ENCODE data around the gene ZNF264.

Gene ZNF264

DNA sequence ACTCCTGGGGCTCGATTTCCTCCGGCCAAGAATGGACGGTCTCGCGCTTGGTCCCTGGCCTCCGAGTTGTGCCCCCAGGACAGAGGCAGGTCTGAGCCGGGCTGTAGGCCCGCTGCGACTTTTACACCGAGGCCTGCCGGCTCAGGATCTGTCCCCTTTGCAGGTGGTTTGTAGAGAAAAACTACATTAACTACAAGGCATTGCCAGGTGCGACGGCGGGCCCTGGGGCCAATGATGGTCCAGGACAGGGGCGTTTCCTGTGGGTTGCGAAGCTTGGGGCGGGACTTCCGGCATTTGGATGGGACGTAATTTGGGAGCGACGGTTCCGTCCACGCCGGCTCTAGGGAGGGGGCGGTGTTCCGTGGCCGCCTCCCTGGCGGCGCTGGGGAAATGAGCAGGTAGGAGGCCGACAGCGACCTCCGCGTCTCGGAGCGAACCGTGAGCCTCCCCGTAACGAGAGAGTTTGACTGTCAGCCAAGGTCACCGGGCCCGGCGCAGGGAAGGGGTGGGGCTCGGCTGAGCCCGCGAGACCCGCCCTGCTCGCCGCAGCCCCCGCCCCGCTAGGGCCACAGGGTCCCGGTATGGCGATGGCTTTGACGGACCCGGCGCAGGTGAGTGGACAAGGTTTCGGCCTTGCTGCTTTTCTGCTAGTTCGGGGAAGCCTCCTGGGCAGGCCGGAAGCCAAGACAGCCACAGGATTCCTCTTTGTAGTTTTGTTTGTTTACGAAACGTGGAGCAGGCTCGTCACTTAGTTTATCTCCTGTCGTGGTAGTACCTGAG, 49.2 kb downstream of the ZNF264 start, which contains the start of gene ZNF805 (continued):
- TF ChIP-seq, protein P1, sequence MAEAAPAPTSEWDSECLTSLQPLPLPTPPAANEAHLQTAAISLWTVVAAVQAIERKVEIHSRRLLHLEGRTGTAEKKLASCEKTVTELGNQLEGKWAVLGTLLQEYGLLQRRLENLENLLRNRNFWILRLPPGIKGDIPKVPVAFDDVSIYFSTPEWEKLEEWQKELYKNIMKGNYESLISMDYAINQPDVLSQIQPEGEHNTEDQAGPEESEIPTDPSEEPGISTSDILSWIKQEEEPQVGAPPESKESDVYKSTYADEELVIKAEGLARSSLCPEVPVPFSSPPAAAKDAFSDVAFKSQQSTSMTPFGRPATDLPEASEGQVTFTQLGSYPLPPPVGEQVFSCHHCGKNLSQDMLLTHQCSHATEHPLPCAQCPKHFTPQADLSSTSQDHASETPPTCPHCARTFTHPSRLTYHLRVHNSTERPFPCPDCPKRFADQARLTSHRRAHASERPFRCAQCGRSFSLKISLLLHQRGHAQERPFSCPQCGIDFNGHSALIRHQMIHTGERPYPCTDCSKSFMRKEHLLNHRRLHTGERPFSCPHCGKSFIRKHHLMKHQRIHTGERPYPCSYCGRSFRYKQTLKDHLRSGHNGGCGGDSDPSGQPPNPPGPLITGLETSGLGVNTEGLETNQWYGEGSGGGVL (tag by site-specific recombination; IDR thresholded peaks at IDR 0.05): no peak
- TF ChIP-seq ZNF626 (tag by site-specific recombination; IDR thresholded peaks at IDR 0.05): no peak
- TF ChIP-seq ZNF121 (tag by site-specific recombination; IDR thresholded peaks at IDR 0.05): no peak
- no peak for TF ChIP-seq ZNF785 (tag by site-specific recombination; IDR thresholded peaks at IDR 0.05)
- peak; percentile 96 for TF ChIP-seq KLF9 (tag by site-specific recombination; IDR thresholded peaks at IDR 0.05; ENCODE audit: low read depth)
- peak; percentile 47; the same call in 1 of the 2 replicates for TF ChIP-seq ZSCAN30 (tag by site-specific recombination; IDR thresholded peaks at IDR 0.05)
- no peak for TF ChIP-seq ZNF510 (tag by site-specific recombination; IDR thresholded peaks at IDR 0.05; ENCODE audit: insufficient replicate concordance)
- TF ChIP-seq SP2 (tag by site-specific recombination; IDR thresholded peaks at IDR 0.05): peak; percentile 90
- TF ChIP-seq ZNF521 (tag by site-specific recombination; IDR thresholded peaks at IDR 0.05): no peak
- TF ChIP-seq GLI2 (tag by site-specific recombination; IDR thresholded peaks at IDR 0.05; ENCODE audit: borderline replicate concordance, low read depth): no peak
- no peak for TF ChIP-seq ZNF350 (tag by site-specific recombination; IDR thresholded peaks at IDR 0.05)
- TF ChIP-seq, protein P2, sequence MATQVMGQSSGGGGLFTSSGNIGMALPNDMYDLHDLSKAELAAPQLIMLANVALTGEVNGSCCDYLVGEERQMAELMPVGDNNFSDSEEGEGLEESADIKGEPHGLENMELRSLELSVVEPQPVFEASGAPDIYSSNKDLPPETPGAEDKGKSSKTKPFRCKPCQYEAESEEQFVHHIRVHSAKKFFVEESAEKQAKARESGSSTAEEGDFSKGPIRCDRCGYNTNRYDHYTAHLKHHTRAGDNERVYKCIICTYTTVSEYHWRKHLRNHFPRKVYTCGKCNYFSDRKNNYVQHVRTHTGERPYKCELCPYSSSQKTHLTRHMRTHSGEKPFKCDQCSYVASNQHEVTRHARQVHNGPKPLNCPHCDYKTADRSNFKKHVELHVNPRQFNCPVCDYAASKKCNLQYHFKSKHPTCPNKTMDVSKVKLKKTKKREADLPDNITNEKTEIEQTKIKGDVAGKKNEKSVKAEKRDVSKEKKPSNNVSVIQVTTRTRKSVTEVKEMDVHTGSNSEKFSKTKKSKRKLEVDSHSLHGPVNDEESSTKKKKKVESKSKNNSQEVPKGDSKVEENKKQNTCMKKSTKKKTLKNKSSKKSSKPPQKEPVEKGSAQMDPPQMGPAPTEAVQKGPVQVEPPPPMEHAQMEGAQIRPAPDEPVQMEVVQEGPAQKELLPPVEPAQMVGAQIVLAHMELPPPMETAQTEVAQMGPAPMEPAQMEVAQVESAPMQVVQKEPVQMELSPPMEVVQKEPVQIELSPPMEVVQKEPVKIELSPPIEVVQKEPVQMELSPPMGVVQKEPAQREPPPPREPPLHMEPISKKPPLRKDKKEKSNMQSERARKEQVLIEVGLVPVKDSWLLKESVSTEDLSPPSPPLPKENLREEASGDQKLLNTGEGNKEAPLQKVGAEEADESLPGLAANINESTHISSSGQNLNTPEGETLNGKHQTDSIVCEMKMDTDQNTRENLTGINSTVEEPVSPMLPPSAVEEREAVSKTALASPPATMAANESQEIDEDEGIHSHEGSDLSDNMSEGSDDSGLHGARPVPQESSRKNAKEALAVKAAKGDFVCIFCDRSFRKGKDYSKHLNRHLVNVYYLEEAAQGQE (tag by site-specific recombination; IDR thresholded peaks at IDR 0.05): no peak
- TF ChIP-seq ZNF404 (tag by site-specific recombination; IDR thresholded peaks at IDR 0.05): no peak
- TF ChIP-seq MYNN (tag by site-specific recombination; IDR thresholded peaks at IDR 0.05; ENCODE audit: borderline replicate concordance): no peak
- TF ChIP-seq ZNF777 (tag by site-specific recombination; IDR thresholded peaks at IDR 0.05; ENCODE audit: borderline replicate concordance): no peak
- TF ChIP-seq IKZF3 (tag by site-specific recombination; IDR thresholded peaks at IDR 0.05): no peak
- no peak for TF ChIP-seq SETDB1 (IDR thresholded peaks at IDR 0.05; ENCODE audit: insufficient read length, low read length)
- no peak for TF ChIP-seq ZNF202 (tag by site-specific recombination; IDR thresholded peaks at IDR 0.05; ENCODE audit: borderline replicate concordance)
- no peak for TF ChIP-seq ZNF529 (tag by site-specific recombination; IDR thresholded peaks at IDR 0.05; ENCODE audit: insufficient replicate concordance)
- no peak for TF ChIP-seq ZNF423 (tag by site-specific recombination; IDR thresholded peaks at IDR 0.05)
- TF ChIP-seq GFI1B (tag by site-specific recombination; IDR thresholded peaks at IDR 0.05): no peak
- TF ChIP-seq ZNF114 (tag by site-specific recombination; IDR thresholded peaks at IDR 0.05): no peak
- peak; percentile 97 for TF ChIP-seq KLF16 (tag by site-specific recombination; IDR thresholded peaks at IDR 0.05)
- no peak for TF ChIP-seq ZNF223 (tag by site-specific recombination; IDR thresholded peaks at IDR 0.05)
- TF ChIP-seq ZNF16 (tag by site-specific recombination; IDR thresholded peaks at IDR 0.05; ENCODE audit: low read depth): no peak
- TF ChIP-seq YY1 (tag by site-specific recombination; IDR thresholded peaks at IDR 0.05): 0 out of 2 replicates have a peak, but pooled peaks have one; percentile 29
- TF ChIP-seq, protein P3, sequence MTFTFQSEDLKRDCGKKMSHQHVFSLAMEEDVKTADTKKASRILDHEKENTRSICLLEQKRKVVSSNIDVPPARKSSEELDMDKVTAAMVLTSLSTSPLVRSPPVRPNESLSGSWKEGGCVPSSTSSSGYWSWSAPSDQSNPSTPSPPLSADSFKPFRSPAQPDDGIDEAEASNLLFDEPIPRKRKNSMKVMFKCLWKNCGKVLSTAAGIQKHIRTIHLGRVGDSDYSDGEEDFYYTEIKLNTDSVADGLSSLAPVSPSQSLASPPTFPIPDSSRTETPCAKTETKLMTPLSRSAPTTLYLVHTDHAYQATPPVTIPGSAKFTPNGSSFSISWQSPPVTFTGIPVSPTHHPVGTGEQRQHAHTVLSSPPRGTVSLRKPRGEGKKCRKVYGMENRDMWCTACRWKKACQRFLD (tag by site-specific recombination; IDR thresholded peaks at IDR 0.05): no peak; the same call in 1 of the 2 replicates
- no peak for TF ChIP-seq ZIC2 (tag by site-specific recombination; IDR thresholded peaks at IDR 0.05)
- TF ChIP-seq ZNF341 (tag by site-specific recombination; IDR thresholded peaks at IDR 0.05; ENCODE audit: low read depth): no peak
- no peak for TF ChIP-seq ZNF768 (tag by site-specific recombination; IDR thresholded peaks at IDR 0.05)
- TF ChIP-seq ZNF623 (tag by site-specific recombination; IDR thresholded peaks at IDR 0.05): no peak
- TF ChIP-seq, protein P4, sequence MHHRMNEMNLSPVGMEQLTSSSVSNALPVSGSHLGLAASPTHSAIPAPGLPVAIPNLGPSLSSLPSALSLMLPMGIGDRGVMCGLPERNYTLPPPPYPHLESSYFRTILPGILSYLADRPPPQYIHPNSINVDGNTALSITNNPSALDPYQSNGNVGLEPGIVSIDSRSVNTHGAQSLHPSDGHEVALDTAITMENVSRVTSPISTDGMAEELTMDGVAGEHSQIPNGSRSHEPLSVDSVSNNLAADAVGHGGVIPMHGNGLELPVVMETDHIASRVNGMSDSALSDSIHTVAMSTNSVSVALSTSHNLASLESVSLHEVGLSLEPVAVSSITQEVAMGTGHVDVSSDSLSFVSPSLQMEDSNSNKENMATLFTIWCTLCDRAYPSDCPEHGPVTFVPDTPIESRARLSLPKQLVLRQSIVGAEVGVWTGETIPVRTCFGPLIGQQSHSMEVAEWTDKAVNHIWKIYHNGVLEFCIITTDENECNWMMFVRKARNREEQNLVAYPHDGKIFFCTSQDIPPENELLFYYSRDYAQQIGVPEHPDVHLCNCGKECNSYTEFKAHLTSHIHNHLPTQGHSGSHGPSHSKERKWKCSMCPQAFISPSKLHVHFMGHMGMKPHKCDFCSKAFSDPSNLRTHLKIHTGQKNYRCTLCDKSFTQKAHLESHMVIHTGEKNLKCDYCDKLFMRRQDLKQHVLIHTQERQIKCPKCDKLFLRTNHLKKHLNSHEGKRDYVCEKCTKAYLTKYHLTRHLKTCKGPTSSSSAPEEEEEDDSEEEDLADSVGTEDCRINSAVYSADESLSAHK (tag by site-specific recombination; IDR thresholded peaks at IDR 0.05): 0 out of 2 replicates have a peak, but pooled peaks have one; percentile 8
